Measurements from ENCODE around the gene DCAF12.

- TF ChIP-seq CTCF (IDR thresholded peaks at IDR 0.05) (no peak), EZH2 (IDR thresholded peaks at IDR 0.05) (no peak)
Observed at GRCh38 chr9:34151398-34151797, 24.9 kb upstream of the DCAF12 start.
